HG03442 (cell line): ENCODE data around the gene ADISSP.

Source experiments
- ATAC-seq: cut with Tn5 transposase; IDR thresholded peaks from one replicate; pipeline ENCODE4 v1.9.1; 2021; ENCODE audit warnings: mild to moderate bottlenecking, moderate library complexity; ENCODE audit not compliant: unreplicated experiment

ADISSP gene

GRCh38 chr20:3767427-3768341 is at the start of gene ADISSP:
Gene ADISSP, minus strand, starts transcription at chr20:3767753. Its CDS starts 7,653 bp downstream, at chr20:3760100.
- ATAC-seq, result peak; percentile 92

GRCh38 chr20:3815703-3816315 is 48.3 kb upstream of the ADISSP start:
- no peak for ATAC-seq

GRCh38 chr20:3814928-3815495 is 47.5 kb upstream of the ADISSP start:
- ATAC-seq, result no peak

GRCh38 chr20:3813848-3814581 is 46.5 kb upstream of the ADISSP start:
- no peak for ATAC-seq

GRCh38 chr20:3812975-3813847 is 45.7 kb upstream of the ADISSP start:
- no peak for ATAC-seq

- no peak for ATAC-seq
These were observed 44.7 kb upstream of the ADISSP start for GRCh38 chr20:3812259-3812681.

GRCh38 chr20:3811467-3812258 is 44.1 kb upstream of the ADISSP start:
- ATAC-seq, result no peak

GRCh38 chr20:3808544-3808943 is 41.0 kb upstream of the ADISSP start:
- ATAC-seq, result no peak

- no peak for ATAC-seq
These were observed 37.2 kb upstream of the ADISSP start for GRCh38 chr20:3804781-3805180.

GRCh38 chr20:3804254-3804751 is 36.8 kb upstream of the ADISSP start:
- ATAC-seq, result no peak

- ATAC-seq, result no peak
These were observed 36.3 kb upstream of the ADISSP start for GRCh38 chr20:3803854-3804253.

GRCh38 chr20:3803289-3803688 is 35.7 kb upstream of the ADISSP start:
- no peak for ATAC-seq

- no peak for ATAC-seq
These were observed 35.1 kb upstream of the ADISSP start for GRCh38 chr20:3802524-3803239.

- no peak for ATAC-seq
These were observed 34.3 kb upstream of the ADISSP start for GRCh38 chr20:3801846-3802245.

GRCh38 chr20:3801299-3801698 is 33.7 kb upstream of the ADISSP start:
- ATAC-seq, result no peak

- no peak for ATAC-seq
These were observed 33.3 kb upstream of the ADISSP start for GRCh38 chr20:3800878-3801260.

- no peak for ATAC-seq
These were observed 32.8 kb upstream of the ADISSP start for GRCh38 chr20:3800256-3800877.

GRCh38 chr20:3798908-3799248 is 31.3 kb upstream of the ADISSP start:
- ATAC-seq, result no peak
